Measurements from ENCODE around the gene CLIC1. TPM values are rescaled to one million over a fixed set of nuclear protein-coding genes. Genes with fewer than 3 reads are reported as not detected.

Gene CLIC1
- total RNA-seq (2014; rRNA removed; shearing (Covaris generic)): 868 and 869 TPM in 2 replicates

DNA sequence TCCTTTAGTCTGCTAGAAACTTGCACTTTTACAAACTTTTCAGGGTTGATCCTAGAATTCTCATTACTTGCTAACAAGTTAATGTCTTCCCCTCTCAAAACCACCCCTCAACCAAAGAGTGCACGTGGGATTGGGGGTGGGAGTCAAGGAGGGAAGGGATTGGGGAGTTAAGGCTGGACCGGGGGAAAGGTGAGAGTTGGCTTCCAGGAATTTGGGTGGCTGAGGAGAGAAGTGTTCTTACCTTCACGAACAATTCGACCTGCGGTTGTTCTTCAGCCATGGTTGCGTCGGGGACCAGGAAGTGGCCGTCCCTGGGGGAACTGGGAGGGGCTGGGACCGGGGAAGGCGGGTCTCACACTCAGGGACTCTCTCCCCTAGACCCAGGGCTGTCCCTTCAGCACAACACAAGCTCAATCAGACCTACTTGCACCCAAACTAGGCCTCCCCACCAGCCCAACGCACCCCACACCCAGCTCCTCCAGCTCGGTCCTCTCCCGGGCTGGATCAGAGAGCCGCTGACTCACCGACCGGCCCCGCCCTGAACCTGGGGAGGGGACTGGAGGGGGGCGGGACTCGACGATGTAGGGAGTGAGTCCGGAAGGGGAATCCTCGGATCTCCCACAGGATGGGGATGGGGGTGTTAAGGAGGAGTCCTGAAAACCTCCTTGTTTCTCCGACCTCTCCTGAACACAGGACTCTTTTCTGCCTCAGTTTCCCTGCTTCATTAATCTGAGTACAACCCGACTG lies at the start of gene CLIC1:
TSS of gene CLIC1 (minus strand) at position 510 of the 747 bp plus-strand sequence. CDS start at position 280, 230 bp downstream.
- in situ Hi-C loops (cut with HindIII; ENCODE audit: low sequenced_read_pairs): no loop called here
- DNase-seq (ENCODE audit: low spot score): peak; percentile 27

DNA sequence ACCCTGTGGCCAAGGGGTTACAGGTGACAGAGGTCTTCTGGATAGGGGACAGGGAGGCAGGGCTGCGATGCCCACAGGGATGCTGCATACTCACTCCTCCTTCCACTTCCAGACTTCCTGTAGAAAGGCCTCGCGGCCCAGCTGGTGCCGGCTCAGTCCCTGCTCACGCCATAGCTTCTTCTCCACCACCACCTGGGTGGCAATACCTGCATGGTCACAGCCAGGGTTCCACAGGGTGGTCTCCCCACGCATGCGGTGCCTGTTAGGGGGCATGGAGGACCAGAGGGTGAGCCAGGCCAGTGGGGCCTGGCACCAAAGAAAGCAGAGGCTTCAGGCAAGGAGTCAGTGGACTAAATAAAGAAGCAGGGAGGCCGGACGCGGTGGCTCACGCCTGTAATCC lies 49.1 kb upstream of the CLIC1 start:
- DNase-seq (ENCODE audit: low spot score): no peak
- in situ Hi-C loops (cut with HindIII; ENCODE audit: low sequenced_read_pairs): no loop called here

GRCh38 chr6:31784098-31784925 lies 48.0 kb upstream of the CLIC1 start:
- DNase-seq (ENCODE audit: low spot score): no peak
- in situ Hi-C loops (cut with HindIII; ENCODE audit: low sequenced_read_pairs): no loop called here

GRCh38 chr6:31782126-31782855 lies 46.0 kb upstream of the CLIC1 start:
- DNase-seq (ENCODE audit: low spot score): no peak
- in situ Hi-C loops (cut with HindIII; ENCODE audit: low sequenced_read_pairs): no loop called here

DNA sequence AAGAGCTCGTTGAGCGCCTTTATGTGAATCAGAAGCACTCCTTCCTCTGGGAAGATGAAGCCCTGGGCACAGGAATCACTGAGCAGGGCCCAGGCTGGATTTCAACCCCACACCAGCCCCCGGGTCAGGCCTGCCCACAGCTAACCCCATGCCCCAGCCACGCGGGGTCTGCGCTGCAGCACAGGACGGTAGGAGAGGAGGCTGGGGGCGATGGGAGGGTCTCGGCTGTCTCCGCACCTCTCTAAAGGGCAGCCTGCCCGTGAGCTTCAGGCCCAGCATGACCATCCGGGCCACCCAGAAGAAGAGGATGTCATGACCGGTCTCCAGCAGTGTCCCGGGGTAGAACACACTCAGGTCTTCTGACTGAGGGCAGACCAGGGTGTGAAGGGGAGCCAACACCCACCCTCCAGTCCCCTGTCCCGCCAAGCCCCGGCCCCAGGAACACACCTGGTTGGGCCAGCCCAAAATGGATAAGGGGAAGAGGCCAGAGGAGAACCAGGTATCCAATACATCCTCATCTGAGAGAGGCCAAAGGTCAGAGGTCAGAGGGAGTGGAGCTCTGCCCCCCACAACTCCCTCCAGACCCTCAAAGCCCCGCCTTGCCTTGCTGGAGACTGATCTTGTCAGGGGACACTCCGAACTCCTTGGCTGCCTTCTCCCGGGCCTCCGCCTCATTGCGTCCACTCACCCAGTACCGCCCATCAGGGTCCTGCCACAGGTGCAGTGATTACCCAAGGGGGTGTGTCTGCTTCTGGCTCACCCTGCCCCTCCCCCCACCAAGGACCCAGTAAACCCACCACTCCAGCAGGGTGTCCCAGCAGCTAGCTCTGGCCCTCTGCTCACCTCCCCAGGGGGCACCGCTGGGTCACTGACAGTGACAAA lies 45.2 kb upstream of the CLIC1 start:
- DNase-seq (ENCODE audit: low spot score): no peak
- in situ Hi-C loops (cut with HindIII; ENCODE audit: low sequenced_read_pairs): no loop called here

GRCh38 chr6:31780507-31781243 lies 44.3 kb upstream of the CLIC1 start:
- DNase-seq (ENCODE audit: low spot score): no peak
- in situ Hi-C loops (cut with HindIII; ENCODE audit: low sequenced_read_pairs): no loop called here

DNA sequence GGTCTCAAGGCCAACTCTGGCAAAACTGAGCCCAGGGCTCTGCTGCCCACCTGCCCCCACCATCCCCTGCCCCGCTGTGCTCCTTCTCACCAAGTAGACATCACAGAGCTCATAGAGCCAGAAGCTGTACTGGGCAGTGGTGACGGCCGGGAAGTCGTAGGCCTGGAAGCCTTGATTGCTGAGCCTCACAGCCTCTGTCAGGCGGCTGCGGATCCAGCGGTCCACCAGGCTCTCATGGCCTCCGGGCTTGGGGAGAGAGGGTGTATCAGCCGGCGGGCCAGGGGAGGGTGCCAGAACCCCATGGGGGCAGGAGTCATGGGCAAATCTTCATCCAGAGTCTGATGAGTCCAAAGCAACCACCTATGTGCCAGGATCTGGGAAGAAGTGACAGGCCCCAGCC lies 43.6 kb upstream of the CLIC1 start:
- no peak for DNase-seq (ENCODE audit: low spot score)
- in situ Hi-C loops (cut with HindIII; ENCODE audit: low sequenced_read_pairs): no loop called here

DNA sequence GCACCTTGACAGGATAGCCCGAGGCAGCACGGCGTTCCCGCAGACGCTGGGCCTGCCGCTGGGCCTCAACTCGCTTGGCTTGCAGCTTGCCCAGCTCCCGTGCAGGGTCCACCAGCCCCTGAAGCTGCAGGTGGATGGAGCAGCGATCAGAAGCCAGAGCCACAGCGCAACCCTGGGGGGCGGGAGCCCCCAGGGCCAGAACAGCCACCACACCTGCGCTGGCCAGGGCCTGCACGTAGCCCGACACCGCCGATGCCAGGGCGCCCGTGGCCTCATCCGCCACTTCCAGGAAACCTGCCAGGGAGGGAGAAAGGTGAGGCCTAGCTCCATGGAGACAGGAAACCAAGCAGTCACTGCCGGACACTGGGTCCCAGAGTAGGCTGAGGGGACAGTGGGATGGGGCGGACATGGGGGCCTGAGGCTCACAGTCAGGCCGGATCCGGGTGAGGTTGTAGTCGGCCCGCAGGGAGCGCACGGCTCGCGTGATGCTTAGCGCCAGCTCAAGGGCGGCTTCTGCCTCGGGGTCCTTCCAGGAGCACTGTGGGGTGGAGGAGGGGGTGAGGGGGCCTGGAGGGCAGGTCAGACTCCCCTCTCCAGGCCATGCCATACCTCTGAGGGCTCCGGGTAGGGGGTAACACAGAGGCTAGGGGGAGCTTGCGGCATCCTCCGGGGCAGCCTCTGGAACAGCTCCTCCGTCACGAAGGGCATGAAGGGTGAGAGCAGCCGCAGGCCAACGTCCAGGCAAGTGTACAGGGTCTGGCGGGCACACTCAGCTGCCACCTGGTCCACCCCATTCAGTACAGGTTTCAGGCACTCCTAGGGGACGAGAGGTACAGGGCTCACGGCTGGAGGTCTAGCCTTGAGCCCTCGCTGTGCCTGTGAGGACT lies 42.9 kb upstream of the CLIC1 start:
- DNase-seq (ENCODE audit: low spot score): no peak
- in situ Hi-C loops (cut with HindIII; ENCODE audit: low sequenced_read_pairs): no loop called here

GRCh38 chr6:31778193-31778592 lies 41.9 kb upstream of the CLIC1 start:
- no peak for DNase-seq (ENCODE audit: low spot score)
- in situ Hi-C loops (cut with HindIII; ENCODE audit: low sequenced_read_pairs): no loop called here

GRCh38 chr6:31777667-31778050 lies 41.3 kb upstream of the CLIC1 start:
- DNase-seq (ENCODE audit: low spot score): no peak
- in situ Hi-C loops (cut with HindIII; ENCODE audit: low sequenced_read_pairs): no loop called here

DNA sequence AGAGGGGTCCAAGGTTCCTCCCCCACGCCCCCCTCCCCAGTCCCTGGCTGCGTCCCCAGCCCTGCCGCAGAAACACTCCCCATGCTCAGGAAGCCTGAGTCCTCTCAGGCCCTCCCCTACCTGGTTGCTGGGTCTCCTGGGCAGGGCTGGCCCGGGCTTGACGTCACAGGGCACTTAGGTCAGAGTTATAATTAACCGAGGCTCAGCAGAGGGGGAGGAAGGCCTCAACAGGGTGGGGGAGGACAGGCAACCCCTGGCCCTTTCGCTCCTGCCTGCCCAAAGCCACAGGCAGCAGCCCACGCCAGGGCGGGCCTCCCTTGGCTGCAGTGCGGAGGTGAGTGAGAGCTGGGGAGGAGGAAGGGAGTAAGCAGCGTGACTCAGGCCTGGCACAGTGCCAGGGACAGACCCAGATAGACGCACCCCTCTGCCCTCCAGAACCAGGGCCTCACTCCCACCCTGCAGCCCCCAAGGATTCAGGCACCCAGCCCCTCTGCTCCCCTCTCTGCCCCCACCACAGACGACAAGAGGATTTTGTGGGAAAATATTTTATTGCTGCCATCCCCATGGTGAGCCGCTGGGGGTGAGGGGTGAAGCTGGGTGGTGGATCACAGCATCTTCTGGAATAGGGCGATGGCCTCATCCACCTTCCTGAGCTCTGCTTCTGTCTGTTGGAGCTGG lies 40.8 kb upstream of the CLIC1 start, which contains the start of gene VWA7:
TSS of gene VWA7 (minus strand) at position 340 of the 678 bp plus-strand sequence. CDS start 549 bp downstream, outside the sequence.
- in situ Hi-C loops (cut with HindIII; ENCODE audit: low sequenced_read_pairs): no loop called here

DNA sequence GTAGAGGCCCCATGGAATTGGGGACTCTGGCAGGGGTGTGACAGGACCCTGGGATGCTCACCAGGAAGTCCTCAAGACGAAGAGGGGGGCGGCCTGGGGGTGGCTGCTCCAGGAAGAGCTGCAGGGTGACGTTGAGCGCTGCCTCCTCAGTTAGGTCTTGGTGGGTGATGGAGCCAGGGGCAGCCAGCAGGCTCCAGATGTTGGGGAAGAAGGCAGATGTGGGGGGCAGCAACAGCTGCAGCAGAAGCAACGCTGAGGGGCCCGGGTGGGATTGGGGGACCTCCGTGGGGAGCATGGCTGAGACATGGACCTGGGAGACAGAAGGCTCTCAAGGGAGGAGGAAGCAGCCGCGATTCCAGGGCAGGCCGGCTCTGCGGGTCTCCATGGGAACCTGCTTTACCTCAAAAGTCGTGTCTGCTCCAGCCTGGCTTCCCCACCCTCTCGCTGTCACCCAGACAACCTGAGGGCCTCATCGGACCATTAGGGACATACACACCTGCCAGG lies 40.2 kb upstream of the CLIC1 start:
- DNase-seq (ENCODE audit: low spot score): peak; percentile 44
- in situ Hi-C loops (cut with HindIII; ENCODE audit: low sequenced_read_pairs): no loop called here

More for the DNA sequence above, 40.8 kb upstream of the CLIC1 start, which contains the start of gene VWA7:
- DNase-seq (ENCODE audit: low spot score): peak; percentile 69

GRCh38 chr6:31775633-31776484 lies 39.5 kb upstream of the CLIC1 start:
- peak; percentile 28 for DNase-seq (ENCODE audit: low spot score)
- in situ Hi-C loops (cut with HindIII; ENCODE audit: low sequenced_read_pairs): no loop called here

DNA sequence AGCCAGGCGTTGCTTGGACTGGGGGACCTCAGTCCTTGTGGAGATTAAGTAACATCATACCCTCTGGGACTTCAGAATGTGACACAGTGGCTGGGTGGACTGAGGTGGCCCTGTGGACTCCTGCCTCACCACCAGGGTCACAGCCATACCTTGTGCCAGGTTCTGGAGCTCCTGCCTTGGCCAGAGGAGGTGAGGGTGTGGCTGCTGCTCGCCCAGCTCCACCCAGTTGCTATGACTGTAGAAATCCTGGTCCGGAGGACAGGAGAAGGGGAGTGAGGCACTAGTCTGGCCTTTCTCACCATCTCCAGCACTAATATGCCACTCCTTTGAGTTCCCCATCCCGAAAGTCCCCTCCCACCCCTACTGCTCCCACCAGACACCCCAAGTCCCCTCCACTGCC lies 38.9 kb upstream of the CLIC1 start:
- in situ Hi-C loops (cut with HindIII; ENCODE audit: low sequenced_read_pairs): no loop called here
- DNase-seq (ENCODE audit: low spot score): no peak

GRCh38 chr6:31771992-31772358 lies 35.6 kb upstream of the CLIC1 start:
- in situ Hi-C loops (cut with HindIII; ENCODE audit: low sequenced_read_pairs): no loop called here
- no peak for DNase-seq (ENCODE audit: low spot score)

DNA sequence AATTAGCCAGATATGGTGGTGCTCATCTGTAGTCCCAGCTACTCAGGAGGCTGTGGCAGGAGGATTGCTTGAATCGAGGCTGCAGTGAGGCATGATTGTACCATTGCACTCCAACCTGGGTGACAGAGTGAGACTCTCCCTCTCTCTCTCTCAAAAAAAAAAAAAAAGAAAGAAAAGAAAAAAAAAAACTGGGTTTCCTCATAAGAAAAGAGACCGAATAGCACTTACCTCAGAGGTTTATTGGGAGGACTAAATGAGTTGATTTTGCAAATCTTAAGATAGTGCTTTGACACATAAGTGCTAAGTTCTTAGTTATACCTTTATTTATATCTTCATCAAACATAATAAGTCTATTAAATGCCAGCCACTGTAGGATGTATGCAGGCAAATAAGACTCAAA lies 34.5 kb upstream of the CLIC1 start:
- in situ Hi-C loops (cut with HindIII; ENCODE audit: low sequenced_read_pairs): no loop called here
- no peak for DNase-seq (ENCODE audit: low spot score)

Data from G401 (cell line).